HG03520 (cell line): ENCODE measurements around the gene SCP2D1.

ENCODE experiments used
- ATAC-seq: cut with Tn5 transposase; IDR thresholded peaks from one replicate; pipeline ENCODE4 v1.9.1; 2021; ENCODE audit warnings: mild to moderate bottlenecking, moderate library complexity; ENCODE audit not compliant: unreplicated experiment

Gene SCP2D1

DNA sequence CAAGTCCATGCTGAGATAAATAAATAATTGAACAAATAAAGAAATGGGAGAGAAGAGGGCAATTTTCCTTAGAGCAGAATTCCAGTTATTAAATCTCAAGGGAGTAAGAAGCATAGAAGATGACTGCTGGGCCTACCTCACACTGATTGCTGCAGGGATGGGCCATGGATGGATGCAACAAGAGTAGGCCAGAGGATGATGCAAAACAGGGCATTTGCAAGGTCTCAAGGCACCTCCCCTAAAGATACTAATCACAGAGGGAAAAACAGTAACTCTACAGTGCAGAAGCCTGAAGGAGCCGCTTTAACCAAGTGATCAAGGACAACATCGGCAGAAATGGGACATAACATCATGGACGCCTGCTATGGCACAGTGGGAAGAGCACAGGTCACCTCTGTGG, 1.7 kb upstream of the SCP2D1 start:
- no peak for ATAC-seq

GRCh38 chr20:18815194-18815942, 1.8 kb downstream of the SCP2D1 start:
- no peak for ATAC-seq

DNA sequence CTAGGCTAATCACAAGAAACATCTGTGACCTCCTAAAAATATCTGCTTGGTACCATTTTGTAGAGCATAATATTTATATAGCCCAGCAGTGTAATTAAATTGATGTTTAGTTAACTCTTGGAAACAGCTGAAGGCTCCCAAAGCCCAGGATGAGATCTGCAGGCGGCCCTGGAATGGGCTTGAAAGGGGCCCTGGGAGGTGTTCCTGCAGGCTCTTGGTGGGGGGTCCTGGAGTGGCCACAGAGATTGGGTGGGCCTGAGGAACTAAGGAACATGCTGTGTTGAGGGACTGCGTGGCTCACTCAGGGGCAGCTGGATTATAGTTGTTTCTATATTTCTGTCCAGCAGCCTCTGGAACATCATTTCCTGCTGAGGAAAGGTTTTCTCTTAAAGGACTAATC, 9.2 kb downstream of the SCP2D1 start:
- ATAC-seq, result no peak

DNA sequence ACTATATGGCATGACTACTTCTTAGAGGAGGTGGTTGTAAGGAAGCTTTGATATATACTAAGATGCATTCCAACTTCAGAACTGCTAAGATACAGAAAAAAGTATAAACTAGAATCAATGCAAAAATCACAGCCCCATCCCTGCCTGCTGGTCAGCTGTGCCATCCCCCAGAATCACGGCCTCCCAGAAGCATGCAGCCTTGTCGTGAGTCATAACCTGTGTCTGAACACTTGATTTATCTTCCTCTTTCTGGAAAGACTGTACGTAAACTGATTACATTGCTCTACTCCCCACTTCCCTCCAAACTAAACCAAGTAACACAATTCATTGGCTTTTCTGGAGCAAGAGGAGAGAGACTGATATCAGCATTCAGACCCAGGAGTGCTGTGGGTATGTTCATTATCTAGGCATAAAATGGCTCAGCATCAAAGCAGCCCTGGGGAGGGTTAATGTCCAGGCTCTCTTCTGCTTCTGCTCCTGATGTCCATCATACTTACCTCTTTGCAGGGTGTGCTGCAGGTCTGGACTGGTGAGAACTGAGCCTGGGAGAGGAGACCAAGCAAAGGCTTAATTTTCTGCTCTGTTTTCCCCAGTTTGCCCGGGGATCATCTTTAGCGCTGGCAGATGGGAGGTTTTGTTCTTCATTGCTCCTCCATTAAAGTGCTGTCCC, 18.4 kb downstream of the SCP2D1 start:
- ATAC-seq, result no peak

DNA sequence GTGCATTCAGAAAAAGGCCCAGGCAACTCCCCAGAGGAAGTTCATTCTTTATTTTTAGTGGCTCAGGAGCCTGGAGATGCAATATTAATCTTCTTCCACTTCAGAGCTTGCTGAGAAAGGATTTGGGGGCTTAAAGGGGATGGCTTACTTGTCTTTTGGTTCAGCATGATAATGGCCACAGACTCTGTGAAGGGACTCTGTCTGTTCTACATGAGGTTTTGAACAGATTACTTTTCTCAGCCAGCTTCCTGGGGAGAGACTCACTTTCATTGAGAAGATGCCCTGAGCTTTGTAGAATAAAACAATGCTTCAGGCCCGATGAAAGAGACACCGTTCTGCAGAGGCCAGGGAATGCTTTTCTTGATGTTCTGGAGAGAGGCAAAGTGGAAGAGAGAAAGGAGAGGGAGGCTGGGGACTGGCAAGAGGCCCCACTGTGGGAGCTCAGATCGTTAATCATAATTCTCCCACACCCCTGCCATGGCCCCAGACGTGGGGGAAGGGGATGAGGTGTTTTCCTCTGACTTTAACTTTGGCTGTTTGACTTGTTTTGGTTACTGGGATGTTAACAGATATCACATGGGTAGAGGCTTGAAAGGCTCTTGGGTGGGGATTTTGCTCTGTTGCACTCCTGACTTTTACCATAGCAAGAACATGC, 19.1 kb downstream of the SCP2D1 start:
- ATAC-seq, result no peak

- no peak for ATAC-seq
Measured at GRCh38 chr20:18835466-18836256, 22.1 kb downstream of the SCP2D1 start.

DNA sequence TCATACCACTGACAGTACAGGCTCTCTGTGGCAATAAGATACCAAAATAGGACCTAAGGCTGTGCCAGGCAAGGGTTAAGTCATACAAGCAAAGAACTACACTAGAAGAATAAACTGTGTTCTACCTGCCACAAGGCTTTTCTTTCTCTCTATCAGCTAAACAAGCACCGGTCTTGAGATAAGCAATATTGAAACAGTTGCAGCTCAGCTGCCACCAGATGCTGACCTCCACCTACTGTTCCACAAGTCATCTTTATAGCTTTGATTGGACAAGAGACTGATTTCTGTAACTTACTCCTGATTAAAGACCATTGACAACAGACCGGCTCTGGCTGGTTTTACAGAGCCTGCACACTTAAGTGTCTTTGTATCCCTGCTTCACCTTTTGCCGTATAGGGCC, 24.1 kb downstream of the SCP2D1 start:
- no peak for ATAC-seq

- no peak for ATAC-seq
Measured at GRCh38 chr20:18839507-18840247, 26.1 kb downstream of the SCP2D1 start.

GRCh38 chr20:18840248-18840645, 26.7 kb downstream of the SCP2D1 start:
- no peak for ATAC-seq

DNA sequence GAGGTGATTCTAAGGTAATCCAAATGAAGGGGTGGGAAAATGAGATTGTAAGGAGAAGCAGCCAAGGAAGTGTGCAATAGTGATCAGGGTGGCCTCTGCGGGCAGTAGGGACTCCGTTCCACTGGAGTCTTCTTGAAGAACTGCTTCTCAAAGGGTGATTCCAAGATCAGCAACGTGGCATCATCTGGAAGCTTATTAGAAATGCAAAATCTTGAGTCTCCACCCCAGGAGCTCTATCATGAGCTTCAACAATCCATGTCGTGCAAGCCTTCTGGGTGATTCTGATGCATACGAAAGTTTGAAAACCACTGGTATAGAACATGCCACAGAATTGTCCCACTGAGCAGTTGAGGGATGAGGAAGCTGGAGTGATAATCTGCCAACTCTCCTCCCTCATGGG, 31.4 kb downstream of the SCP2D1 start:
- ATAC-seq, result no peak

DNA sequence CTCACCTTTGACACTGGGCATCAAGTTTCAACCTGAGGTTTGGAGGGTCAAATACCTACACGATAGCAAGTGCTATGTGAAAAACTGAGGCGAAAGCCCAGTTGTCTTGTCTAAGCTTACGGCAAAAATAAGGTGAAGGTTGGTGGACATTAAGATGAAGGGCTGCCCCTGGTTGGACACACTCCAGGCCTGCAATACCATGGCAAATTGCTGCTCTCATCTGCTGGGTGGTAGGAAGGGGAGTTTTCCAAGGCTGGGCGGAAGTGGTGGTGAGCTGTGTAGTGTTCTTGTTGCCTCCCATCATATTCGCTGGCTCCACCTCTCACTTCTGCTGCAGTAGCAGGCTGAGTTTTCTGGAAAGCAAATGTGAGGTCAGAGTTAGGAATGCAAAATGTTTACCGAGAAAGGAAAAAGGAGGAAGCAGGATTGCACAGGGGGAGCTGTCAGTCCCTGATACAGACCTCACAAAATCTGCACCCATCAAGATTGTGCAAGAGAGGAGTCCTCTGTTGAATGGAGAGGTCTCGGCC, 33.7 kb downstream of the SCP2D1 start:
- no peak for ATAC-seq

- ATAC-seq, result no peak
Measured at GRCh38 chr20:18849131-18849530, 35.5 kb downstream of the SCP2D1 start.

DNA sequence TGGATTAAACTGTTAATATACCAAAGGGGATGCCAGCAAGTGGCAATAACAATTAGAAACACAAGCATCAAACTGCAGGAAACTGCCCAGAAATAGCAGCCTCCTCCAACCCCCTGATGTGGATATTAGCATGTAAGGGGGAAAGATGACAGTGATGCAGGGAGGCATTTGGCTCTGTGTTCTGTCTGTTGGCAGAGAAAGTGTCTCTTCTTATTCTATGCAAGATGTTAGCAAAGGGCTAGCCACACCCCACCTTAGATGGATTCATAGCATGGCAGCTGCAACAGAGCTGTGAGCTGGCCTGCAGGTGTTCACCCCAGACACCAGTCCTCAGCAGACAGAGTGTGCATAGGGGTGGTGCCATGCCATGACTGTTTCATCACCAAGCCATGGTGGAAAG, 38.0 kb downstream of the SCP2D1 start:
- no peak for ATAC-seq

- ATAC-seq, result no peak
Measured at GRCh38 chr20:18852318-18852717, 38.7 kb downstream of the SCP2D1 start.

DNA sequence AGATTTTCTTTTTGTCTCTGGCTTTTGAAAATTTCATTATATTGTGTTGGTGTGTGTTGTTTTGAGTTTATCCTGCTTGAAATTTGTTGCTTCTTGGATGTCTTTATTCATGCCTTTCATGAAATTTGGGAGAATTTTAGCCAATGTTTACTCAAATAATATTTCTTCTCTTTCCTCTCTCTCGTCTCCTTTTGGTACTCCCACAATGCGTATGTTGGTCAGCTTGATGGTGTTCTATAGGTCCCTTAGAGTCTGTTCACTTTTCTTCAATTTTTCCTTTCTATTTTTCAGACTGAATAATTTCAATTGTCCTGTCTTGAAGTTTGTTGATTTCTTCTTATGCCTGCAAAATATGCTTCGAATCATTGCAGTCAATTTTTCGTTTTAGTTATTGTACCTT, 39.6 kb downstream of the SCP2D1 start:
- no peak for ATAC-seq

- no peak for ATAC-seq
Measured at GRCh38 chr20:18853946-18854646, 40.5 kb downstream of the SCP2D1 start.

GRCh38 chr20:18855882-18856281, 42.3 kb downstream of the SCP2D1 start:
- ATAC-seq, result no peak

GRCh38 chr20:18856873-18857272, 43.3 kb downstream of the SCP2D1 start:
- ATAC-seq, result no peak

GRCh38 chr20:18857640-18858039, 44.1 kb downstream of the SCP2D1 start:
- no peak for ATAC-seq

DNA sequence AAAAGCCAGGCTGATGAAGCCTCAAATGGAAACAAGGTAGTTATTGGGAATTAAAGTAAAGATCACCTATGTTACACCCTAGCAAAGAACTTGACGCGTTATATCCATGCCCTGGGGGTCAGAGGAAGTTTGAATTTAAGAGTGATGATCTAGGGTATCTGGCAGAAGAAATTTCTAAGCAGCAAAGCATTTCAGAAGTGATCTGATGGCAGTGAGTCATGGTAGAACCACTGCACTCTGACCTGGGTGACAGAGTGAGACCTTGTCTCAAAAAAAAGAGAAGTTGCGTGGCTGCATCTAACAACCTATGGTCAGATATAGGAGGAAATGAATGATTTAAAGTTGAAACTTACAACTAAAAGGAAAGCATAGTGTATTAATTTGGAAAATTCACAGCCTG, 45.2 kb downstream of the SCP2D1 start:
- ATAC-seq, result no peak
